SK-N-SH (cell line): ENCODE measurements around the gene SNAP29. TPM values are rescaled to one million over a fixed set of nuclear protein-coding genes. Genes with fewer than 3 reads are reported as not detected.

Source experiments
- CTCF ChIA-PET: fragments of 300-600, 350-600 bp; formaldehyde crosslinking; extraction: SDS; loops from one replicate; lab custom pipeline; 2021; lab: Yijun Ruan, JAX
- POLR2A ChIA-PET: fragments of 350-600 bp; sonication (Branson Sonifier 250); formaldehyde crosslinking; extraction: SDS; loops from one replicate; lab custom pipeline; 2020; ENCODE audit warnings: antibody characterized with exemption, inconsistent platforms; lab: Yijun Ruan, JAX
- DNase-seq: peaks from one replicate; pipeline ENCODE4 v3.0.0; 2012
- H2AFZ ChIP-seq: fragments of 200-600 bp; sonication (generic); 2 replicates; pipeline ENCODE4 v1.8.1; 2016; ENCODE audit warnings: antibody characterized with exemption, mild to moderate bottlenecking, low read depth
- H3F3A ChIP-seq: fragments of 200-600 bp; sonication (generic); replicated peaks from 2 replicates; pipeline ENCODE3; 2016; ENCODE audit warnings: antibody characterized with exemption, mild to moderate bottlenecking; ENCODE audit not compliant: insufficient read depth
- H3K27ac ChIP-seq, 2 experiments: fragments of 200-500 bp in 1 of 2; fragments of 200-600 bp in 1 of 2; sonication (Bioruptor generic) in 1 of 2; sonication (generic), shearing (Covaris generic) in 1 of 2; 2 replicates each; pipeline versions ENCODE4 v1.5.1 to v1.6.1; 2014 to 2016; ENCODE audit warnings: low read depth in 2 of 2, inconsistent platforms in 1 of 2, low read length in 1 of 2, mild to moderate bottlenecking in 1 of 2, mixed read lengths in 1 of 2
- H3K27me3 ChIP-seq: fragments of 200-600 bp; sonication (generic), shearing (Covaris generic); 2 replicates; pipeline ENCODE4 v1.6.1; 2016; ENCODE audit warnings: mixed run types; ENCODE audit not compliant: insufficient read depth
- H3K36me3 ChIP-seq, 2 experiments: fragments of 200-500 bp in 1 of 2; fragments of 200-600 bp in 1 of 2; sonication (Bioruptor generic) in 1 of 2; sonication (generic) in 1 of 2; replicated peaks in 1 of 2; 2 replicates each; pipeline versions ENCODE3 to v1.5.1; 2014 to 2016; ENCODE audit warnings: low read length in 1 of 2, mild to moderate bottlenecking in 1 of 2; ENCODE audit not compliant: insufficient read depth in 2 of 2, control insufficient read depth in 1 of 2
- H3K4me1 ChIP-seq, 2 experiments: fragments of 200-500 bp in 1 of 2; fragments of 200-600 bp in 1 of 2; sonication (Bioruptor generic) in 1 of 2; sonication (generic), shearing (Covaris generic) in 1 of 2; 2 replicates each; pipeline versions ENCODE4 v1.5.1 to v1.6.1; 2014 to 2016; ENCODE audit warnings: low read depth in 1 of 2, low read length in 1 of 2, mixed run types in 1 of 2; ENCODE audit not compliant: insufficient read depth in 2 of 2, control insufficient read depth in 1 of 2
- H3K4me2 ChIP-seq: fragments of 200-600 bp; sonication (generic), shearing (Covaris generic); 2 replicates; pipeline ENCODE4 v1.6.1; 2017; ENCODE audit warnings: mixed run types
- H3K4me3 ChIP-seq, 2 experiments: fragments of 200-500 bp in 1 of 2; fragments of 200-600 bp in 1 of 2; sonication (Bioruptor generic) in 1 of 2; sonication (generic), shearing (Covaris generic) in 1 of 2; 2 replicates each; pipeline versions ENCODE4 v1.5.1 to v1.8.1; 2014 to 2016; ENCODE audit warnings: low read depth in 2 of 2, inconsistent platforms in 1 of 2, low read length in 1 of 2, mild to moderate bottlenecking in 1 of 2, mixed read lengths in 1 of 2, moderate library complexity in 1 of 2
- H3K79me2 ChIP-seq: fragments of 200-600 bp; sonication (generic); 2 replicates; pipeline ENCODE4 v1.8.1; 2017; ENCODE audit warnings: mild to moderate bottlenecking; ENCODE audit not compliant: insufficient read depth
- H3K9ac ChIP-seq: fragments of 200-600 bp; sonication (generic); 2 replicates; pipeline ENCODE4 v1.6.1; 2017; ENCODE audit warnings: mixed run types
- H3K9me2 ChIP-seq: fragments of 200-600 bp; sonication (generic); 2 replicates; pipeline ENCODE4 v1.6.1; 2017; ENCODE audit warnings: mixed run types
- H3K9me3 ChIP-seq: fragments of 200-600 bp; sonication (generic); 2 replicates; pipeline ENCODE4 v1.6.1; 2017; ENCODE audit warnings: mixed run types, mild to moderate bottlenecking, moderate library complexity
- H4K20me1 ChIP-seq: fragments of 200-600 bp; sonication (generic); 2 replicates; pipeline ENCODE4 v1.6.1; 2017; ENCODE audit warnings: mild to moderate bottlenecking, mixed run types; ENCODE audit not compliant: insufficient read depth
- CHD2 ChIP-seq: fragments of 150-350 bp; IDR thresholded peaks from 2 replicates; pipeline ENCODE4 v1.6.1; 2018; ENCODE audit warnings: low read length; ENCODE audit not compliant: partially characterized antibody
- EZH2phosphoT487 ChIP-seq: fragments of 200-600 bp; sonication (generic); IDR thresholded peaks from 2 replicates; pipeline ENCODE4 v1.6.1; 2017; ENCODE audit warnings: low read depth, mixed run types, mild to moderate bottlenecking, antibody characterized with exemption, moderate library complexity, borderline replicate concordance
- FOXM1 ChIP-seq: IDR thresholded peaks from 2 replicates; pipeline ENCODE4 v1.4.0; 2012; ENCODE audit warnings: low read depth, mild to moderate bottlenecking
- GATA2 ChIP-seq: sonication (generic); formaldehyde crosslinking; IDR thresholded peaks from 2 replicates; pipeline ENCODE4 v1.5.0; 2020; ENCODE audit warnings: mild to moderate bottlenecking, missing genetic modification reagents
- IRF3 ChIP-seq: fragments of 150-350 bp; IDR thresholded peaks from 2 replicates; pipeline ENCODE4 v1.6.1; 2016; ENCODE audit warnings: mild to moderate bottlenecking, low read depth, low read length
- JUND ChIP-seq: IDR thresholded peaks from 2 replicates; pipeline ENCODE4 v1.4.0; 2012
- MXI1 ChIP-seq: IDR thresholded peaks from 2 replicates; pipeline ENCODE4 v1.6.1; 2012; ENCODE audit warnings: mild to moderate bottlenecking, low read depth, low read length, improper control_type of control experiment
- NFIC ChIP-seq: IDR thresholded peaks from 2 replicates; pipeline ENCODE4 v1.4.0; 2012; ENCODE audit warnings: borderline replicate concordance
- NRF1 ChIP-seq: IDR thresholded peaks from 2 replicates; pipeline ENCODE4 v1.6.1; 2012; ENCODE audit warnings: low read depth, mild to moderate bottlenecking, low read length
- PBX3 ChIP-seq: IDR thresholded peaks from 2 replicates; pipeline ENCODE4; 2012
- POLR2AphosphoS5 ChIP-seq: IDR thresholded peaks from 2 replicates; pipeline ENCODE4 v1.6.1; 2012; ENCODE audit warnings: low read depth, low read length
- RAD21 ChIP-seq: IDR thresholded peaks from 2 replicates; pipeline ENCODE4 v1.6.1; 2012; ENCODE audit warnings: mild to moderate bottlenecking, low read length
- RCOR1 ChIP-seq: fragments of 150-350 bp; IDR thresholded peaks from 2 replicates; pipeline ENCODE4 v1.6.1; 2017; ENCODE audit warnings: antibody characterized with exemption, low read length
- SMC3 ChIP-seq: IDR thresholded peaks from 2 replicates; pipeline ENCODE4 v1.6.1; 2012; ENCODE audit warnings: low read depth, low read length, improper control_type of control experiment
- TAF1 ChIP-seq: IDR thresholded peaks from 2 replicates; pipeline ENCODE4 v1.6.1; 2012; ENCODE audit warnings: low read depth, mild to moderate bottlenecking, low read length, moderate library complexity, borderline replicate concordance
- TCF12 ChIP-seq: IDR thresholded peaks from 2 replicates; pipeline ENCODE4 v1.4.0; 2012
- TEAD4 ChIP-seq: IDR thresholded peaks from 2 replicates; pipeline ENCODE4 v1.4.0; 2012; ENCODE audit warnings: mild to moderate bottlenecking, borderline replicate concordance; ENCODE audit not compliant: insufficient read depth
- USF1 ChIP-seq: IDR thresholded peaks from 2 replicates; pipeline ENCODE4 v1.4.0; 2012; ENCODE audit warnings: low read depth, borderline replicate concordance
- WGBS: methylation state at CpG from one replicate; pipeline ENCODE4 v1.1.6; 2017; ENCODE audit warnings: low lambda C conversion rate; 5-methylcytosine and 5-hydroxymethylcytosine counted together
- polyA plus RNA-seq, 3 experiments: library from polyadenylated mRNA; depleted of rRNA; stranded (reverse); fragments of >200 nt; gene quantifications; 2 replicates each; pipeline ENCODE4 v1.2.3, GENCODE V29; 2012
- TF ChIP-seq, protein P1 (sequence below): IDR thresholded peaks from 2 replicates; pipeline ENCODE4 v1.4.0; 2012; ENCODE audit warnings: low read depth, borderline replicate concordance

The SNAP29 gene
- polyA plus RNA-seq, 1 of the 3 experiments (the other 2 are of a cell fraction), result 37.3 TPM

GRCh38 chr22:20814221-20814808 is 44.5 kb upstream of the SNAP29 start (continued):
- TF ChIP-seq USF1 (no peak), TCF12 (no peak), FOXM1 (no peak)
- TF ChIP-seq, all 33 proteins: peak for 0

DNA sequence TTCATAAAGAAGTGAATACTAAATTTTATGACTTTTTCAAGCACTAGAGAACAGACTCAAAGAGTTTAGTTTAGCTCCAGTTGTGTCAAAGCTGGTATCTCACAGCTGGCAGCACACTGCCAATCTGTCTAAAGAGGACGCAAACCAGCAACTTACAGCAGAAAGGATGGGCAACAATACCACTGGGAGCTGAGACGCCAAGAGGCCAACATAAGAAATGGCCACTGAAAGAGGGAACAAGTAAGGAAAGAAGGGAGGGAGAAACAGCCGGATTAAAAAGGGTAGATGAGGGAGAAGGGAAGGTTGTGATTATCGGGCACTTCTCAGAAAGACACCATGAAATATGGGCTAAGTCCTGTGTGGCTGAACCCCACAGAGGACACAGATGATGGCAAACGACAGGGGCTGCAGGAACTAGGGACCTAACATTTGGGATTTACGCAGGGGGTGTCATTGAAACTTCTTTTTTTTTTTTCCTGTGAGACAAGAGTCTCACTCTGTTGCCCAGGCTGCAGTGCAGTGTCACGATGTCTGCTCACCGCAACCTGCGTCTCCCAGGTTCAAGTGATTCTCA is 43.2 kb upstream of the SNAP29 start:
- H2AFZ ChIP-seq, result no peak overlapping the region
- no peaks in the 10 kb centered on the region for H3K9me3 ChIP-seq
- H3F3A ChIP-seq, result peaks cover 7% of the 10 kb centered on the region
- no peaks in the 10 kb centered on the region for H4K20me1 ChIP-seq
- H3K4me2 ChIP-seq, result no peak overlapping the region
- no peak overlapping the region for H3K4me3 ChIP-seq
- no peak overlapping the region for H3K27ac ChIP-seq
- TF ChIP-seq TEAD4 (no peak), TAF1 (no peak), SMC3 (no peak), JUND (no peak), PBX3 (no peak), RAD21 (no peak), IRF3 (no peak), EZH2phosphoT487 (no peak), POLR2AphosphoS5 (no peak), RCOR1 (no peak), MXI1 (no peak), USF1 (no peak), CHD2 (no peak), TCF12 (no peak), NFIC (no peak), FOXM1 (no peak), NRF1 (no peak), GATA2 (no peak)
- TF ChIP-seq, protein P1, sequence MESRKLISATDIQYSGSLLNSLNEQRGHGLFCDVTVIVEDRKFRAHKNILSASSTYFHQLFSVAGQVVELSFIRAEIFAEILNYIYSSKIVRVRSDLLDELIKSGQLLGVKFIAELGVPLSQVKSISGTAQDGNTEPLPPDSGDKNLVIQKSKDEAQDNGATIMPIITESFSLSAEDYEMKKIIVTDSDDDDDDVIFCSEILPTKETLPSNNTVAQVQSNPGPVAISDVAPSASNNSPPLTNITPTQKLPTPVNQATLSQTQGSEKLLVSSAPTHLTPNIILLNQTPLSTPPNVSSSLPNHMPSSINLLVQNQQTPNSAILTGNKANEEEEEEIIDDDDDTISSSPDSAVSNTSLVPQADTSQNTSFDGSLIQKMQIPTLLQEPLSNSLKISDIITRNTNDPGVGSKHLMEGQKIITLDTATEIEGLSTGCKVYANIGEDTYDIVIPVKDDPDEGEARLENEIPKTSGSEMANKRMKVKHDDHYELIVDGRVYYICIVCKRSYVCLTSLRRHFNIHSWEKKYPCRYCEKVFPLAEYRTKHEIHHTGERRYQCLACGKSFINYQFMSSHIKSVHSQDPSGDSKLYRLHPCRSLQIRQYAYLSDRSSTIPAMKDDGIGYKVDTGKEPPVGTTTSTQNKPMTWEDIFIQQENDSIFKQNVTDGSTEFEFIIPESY, result no peak
- H3K9ac ChIP-seq, result no peak overlapping the region
- peaks cover 33 to 45% of the 10 kb centered on the region in 2 experiments for H3K36me3 ChIP-seq
- no peaks in the 10 kb centered on the region for H3K9me2 ChIP-seq
- H3K79me2 ChIP-seq, result no peaks in the 10 kb centered on the region
- ChIA-PET POLR2A (no interaction called here), CTCF (interaction anchor here (2.5 kb wide), 1 partner anchor 11 kb away, joined by 9 read pairs; no protein-coding TSS in a partner anchor)
- H3K4me1 ChIP-seq, result no peaks in the 10 kb centered on the region
- 94% methylated on average over 9 of the region's 9 CpGs for WGBS
- no peaks in the 10 kb centered on the region for H3K27me3 ChIP-seq
- no peak for DNase-seq
